ENCODE results near the gene KLHL14. TPM values are rescaled to one million over a fixed set of nuclear protein-coding genes. Genes with fewer than 3 reads are reported as not detected.
A peak's percentile ranks its signal among the peaks of the same experiment; 100 is the strongest.

KLHL14 gene
- total and polyA plus RNA-seq, 2 of the 13 experiments (the other 11 are each of a cell fraction or from before 2014, with no cell fraction given): 16.0 to 41.8 TPM

DNA sequence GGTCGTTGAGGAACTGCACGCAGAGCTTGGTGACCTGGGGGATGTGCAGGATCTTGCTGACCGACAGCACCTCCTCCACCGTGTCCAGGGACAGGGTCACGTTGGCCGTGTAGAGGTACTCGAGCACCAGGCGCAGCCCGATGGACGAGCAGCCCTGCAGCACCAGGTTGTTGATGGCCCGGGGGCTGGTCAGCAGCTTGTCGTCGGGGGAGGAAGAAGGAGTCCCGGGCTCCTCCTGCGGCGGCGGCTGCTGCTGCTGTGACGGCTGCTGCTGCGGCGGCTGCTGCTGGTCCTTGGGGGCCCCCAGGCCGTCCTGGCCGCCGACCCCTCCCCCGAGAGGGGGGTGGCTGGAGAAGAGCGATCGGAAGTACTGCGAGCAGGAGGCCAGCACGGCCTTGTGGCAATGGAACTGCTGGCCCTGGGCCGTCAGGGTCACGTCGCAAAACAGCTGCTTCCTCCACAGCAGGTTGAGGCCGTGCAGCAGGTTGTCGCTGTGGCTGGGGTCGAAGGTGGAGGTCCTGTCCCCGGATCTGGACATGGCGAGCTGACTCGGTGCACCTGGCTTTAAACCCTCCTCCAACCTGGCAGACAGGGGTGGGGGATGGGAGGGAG, 2.7 kb downstream of the KLHL14 start:
- Histone ChIP-seq H3K4me3 (replicated peaks in 1 of 3; ENCODE audit: insufficient read depth in 1 of 3, low read depth in 2 of 3, low read length in 3 of 3) (peak overlapping the region; percentile 88 to 93 (median 93)), H3K9me3 (ENCODE audit: low read length) (no peaks in the 10 kb centered on the region), H4K20me1 (ENCODE audit: insufficient read depth, low read length) (no peaks in the 10 kb centered on the region), H3K27ac (ENCODE audit: extremely low read length, insufficient read depth, low read length) (peak overlapping the region; percentile 93), H3K9ac (ENCODE audit: insufficient read depth, low read depth, low read length) (peak overlapping the region; percentile 93), H3K36me3 (replicated peaks in 1 of 2; ENCODE audit: control insufficient read depth in 1 of 2, insufficient read depth in 2 of 2, low read length in 2 of 2) (no peaks in the 10 kb centered on the region), H3K4me1 (ENCODE audit: insufficient read depth, low read length) (peaks cover 37% of the 10 kb centered on the region), H2AFZ (ENCODE audit: low read length) (no peak overlapping the region), H3K79me2 (ENCODE audit: insufficient read depth, low read length) (peaks cover 65% of the 10 kb centered on the region), H3K27me3 (ENCODE audit: control insufficient read depth in 1 of 2, insufficient read depth in 2 of 2, low read length in 2 of 2) (no peaks in the 10 kb centered on the region; a peak in 1 of 5 replicates), H3K4me2 (ENCODE audit: low read depth, low read length) (peak overlapping the region; percentile 63)
- ChIA-PET POLR2A (interaction anchor here (0.8 to 7.7 kb wide), 9 partner anchors 9 to 299 kb away, joined by 3 to 136 read pairs (median 5); partner anchors contain the start of gene GAREM1), CTCF (ENCODE audit: low intra/inter-chr PET ratio, low total read pairs) (no interaction called here)
- in situ Hi-C loops (cut with HindIII; ENCODE audit: extremely low pct_ligation_motif_present, low pct_unique_long_range_greater_than_20kb) (no loop called here), intact Hi-C loops (cut with micrococcal nuclease; ENCODE audit: unreplicated experiment) (no loop called here)
- ATAC-seq (peak; percentile 59), FAIRE-seq (no peak), DNase-seq (ENCODE audit: low spot score) (peak; percentile 25)
- no TSS peak for BruUV-seq (replicated peaks)
- WGBS (ENCODE audit: low lambda C conversion rate): 0% methylated on average over 17 of the region's 37 CpGs
- TF ChIP-seq RARA (CRISPR knock-in tag; IDR thresholded peaks at IDR 0.05): peak; percentile 55
- TF ChIP-seq ADNP (CRISPR knock-in tag; IDR thresholded peaks at IDR 0.05): no peak
- TF ChIP-seq, protein P1, sequence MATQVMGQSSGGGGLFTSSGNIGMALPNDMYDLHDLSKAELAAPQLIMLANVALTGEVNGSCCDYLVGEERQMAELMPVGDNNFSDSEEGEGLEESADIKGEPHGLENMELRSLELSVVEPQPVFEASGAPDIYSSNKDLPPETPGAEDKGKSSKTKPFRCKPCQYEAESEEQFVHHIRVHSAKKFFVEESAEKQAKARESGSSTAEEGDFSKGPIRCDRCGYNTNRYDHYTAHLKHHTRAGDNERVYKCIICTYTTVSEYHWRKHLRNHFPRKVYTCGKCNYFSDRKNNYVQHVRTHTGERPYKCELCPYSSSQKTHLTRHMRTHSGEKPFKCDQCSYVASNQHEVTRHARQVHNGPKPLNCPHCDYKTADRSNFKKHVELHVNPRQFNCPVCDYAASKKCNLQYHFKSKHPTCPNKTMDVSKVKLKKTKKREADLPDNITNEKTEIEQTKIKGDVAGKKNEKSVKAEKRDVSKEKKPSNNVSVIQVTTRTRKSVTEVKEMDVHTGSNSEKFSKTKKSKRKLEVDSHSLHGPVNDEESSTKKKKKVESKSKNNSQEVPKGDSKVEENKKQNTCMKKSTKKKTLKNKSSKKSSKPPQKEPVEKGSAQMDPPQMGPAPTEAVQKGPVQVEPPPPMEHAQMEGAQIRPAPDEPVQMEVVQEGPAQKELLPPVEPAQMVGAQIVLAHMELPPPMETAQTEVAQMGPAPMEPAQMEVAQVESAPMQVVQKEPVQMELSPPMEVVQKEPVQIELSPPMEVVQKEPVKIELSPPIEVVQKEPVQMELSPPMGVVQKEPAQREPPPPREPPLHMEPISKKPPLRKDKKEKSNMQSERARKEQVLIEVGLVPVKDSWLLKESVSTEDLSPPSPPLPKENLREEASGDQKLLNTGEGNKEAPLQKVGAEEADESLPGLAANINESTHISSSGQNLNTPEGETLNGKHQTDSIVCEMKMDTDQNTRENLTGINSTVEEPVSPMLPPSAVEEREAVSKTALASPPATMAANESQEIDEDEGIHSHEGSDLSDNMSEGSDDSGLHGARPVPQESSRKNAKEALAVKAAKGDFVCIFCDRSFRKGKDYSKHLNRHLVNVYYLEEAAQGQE (IDR thresholded peaks at IDR 0.05; ENCODE audit: borderline replicate concordance in 1 of 2, low read depth in 1 of 2, low read length in 2 of 2): no peak
- no peak for TF ChIP-seq ZNF496 (CRISPR knock-in tag; IDR thresholded peaks at IDR 0.05; ENCODE audit: insufficient replicate concordance)
- TF ChIP-seq, protein P2, sequence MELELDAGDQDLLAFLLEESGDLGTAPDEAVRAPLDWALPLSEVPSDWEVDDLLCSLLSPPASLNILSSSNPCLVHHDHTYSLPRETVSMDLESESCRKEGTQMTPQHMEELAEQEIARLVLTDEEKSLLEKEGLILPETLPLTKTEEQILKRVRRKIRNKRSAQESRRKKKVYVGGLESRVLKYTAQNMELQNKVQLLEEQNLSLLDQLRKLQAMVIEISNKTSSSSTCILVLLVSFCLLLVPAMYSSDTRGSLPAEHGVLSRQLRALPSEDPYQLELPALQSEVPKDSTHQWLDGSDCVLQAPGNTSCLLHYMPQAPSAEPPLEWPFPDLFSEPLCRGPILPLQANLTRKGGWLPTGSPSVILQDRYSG (CRISPR knock-in tag; IDR thresholded peaks at IDR 0.05): no peak
- TF ChIP-seq ZNF260 (CRISPR knock-in tag; IDR thresholded peaks at IDR 0.05; ENCODE audit: borderline replicate concordance, low read depth): no peak
- peak; percentile 82; the same call in 1 of the 2 replicates for TF ChIP-seq SRY (CRISPR knock-in tag; IDR thresholded peaks at IDR 0.05)
- no peak for TF ChIP-seq SMARCE1 (IDR thresholded peaks at IDR 0.05; ENCODE audit: borderline replicate concordance)
- TF ChIP-seq, protein P3, sequence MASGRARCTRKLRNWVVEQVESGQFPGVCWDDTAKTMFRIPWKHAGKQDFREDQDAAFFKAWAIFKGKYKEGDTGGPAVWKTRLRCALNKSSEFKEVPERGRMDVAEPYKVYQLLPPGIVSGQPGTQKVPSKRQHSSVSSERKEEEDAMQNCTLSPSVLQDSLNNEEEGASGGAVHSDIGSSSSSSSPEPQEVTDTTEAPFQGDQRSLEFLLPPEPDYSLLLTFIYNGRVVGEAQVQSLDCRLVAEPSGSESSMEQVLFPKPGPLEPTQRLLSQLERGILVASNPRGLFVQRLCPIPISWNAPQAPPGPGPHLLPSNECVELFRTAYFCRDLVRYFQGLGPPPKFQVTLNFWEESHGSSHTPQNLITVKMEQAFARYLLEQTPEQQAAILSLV (CRISPR knock-in tag; IDR thresholded peaks at IDR 0.05; ENCODE audit: borderline replicate concordance): 0 out of 2 replicates have a peak, but pooled peaks have one; percentile 12
- TF ChIP-seq, protein P4, sequence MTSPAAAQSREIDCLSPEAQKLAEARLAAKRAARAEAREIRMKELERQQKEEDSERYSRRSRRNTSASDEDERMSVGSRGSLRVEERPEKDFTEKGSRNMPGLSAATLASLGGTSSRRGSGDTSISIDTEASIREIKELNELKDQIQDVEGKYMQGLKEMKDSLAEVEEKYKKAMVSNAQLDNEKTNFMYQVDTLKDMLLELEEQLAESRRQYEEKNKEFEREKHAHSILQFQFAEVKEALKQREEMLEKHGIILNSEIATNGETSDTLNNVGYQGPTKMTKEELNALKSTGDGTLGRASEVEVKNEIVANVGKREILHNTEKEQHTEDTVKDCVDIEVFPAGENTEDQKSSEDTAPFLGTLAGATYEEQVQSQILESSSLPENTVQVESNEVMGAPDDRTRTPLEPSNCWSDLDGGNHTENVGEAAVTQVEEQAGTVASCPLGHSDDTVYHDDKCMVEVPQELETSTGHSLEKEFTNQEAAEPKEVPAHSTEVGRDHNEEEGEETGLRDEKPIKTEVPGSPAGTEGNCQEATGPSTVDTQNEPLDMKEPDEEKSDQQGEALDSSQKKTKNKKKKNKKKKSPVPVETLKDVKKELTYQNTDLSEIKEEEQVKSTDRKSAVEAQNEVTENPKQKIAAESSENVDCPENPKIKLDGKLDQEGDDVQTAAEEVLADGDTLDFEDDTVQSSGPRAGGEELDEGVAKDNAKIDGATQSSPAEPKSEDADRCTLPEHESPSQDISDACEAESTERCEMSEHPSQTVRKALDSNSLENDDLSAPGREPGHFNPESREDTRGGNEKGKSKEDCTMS (CRISPR knock-in tag; conservative IDR thresholded peaks at IDR 0.05): no peak
- no peak for TF ChIP-seq ISX (CRISPR knock-in tag; conservative IDR thresholded peaks at IDR 0.05)
- TF ChIP-seq SNAI1 (CRISPR knock-in tag; IDR thresholded peaks at IDR 0.05; ENCODE audit: borderline replicate concordance): peak; percentile 84; the same call in 1 of the 2 replicates

Data from HepG2 (cell line).